Liver (tissue), 3 donors: ENCODE measurements around the gene AP1M2.

Experiments used
- EGR1 ChIP-seq, 2 donors: IDR thresholded peaks; 2 replicates each; pipeline ENCODE4 v1.6.1; 2016 to 2018; ENCODE audit warnings: antibody characterized with exemption in 2 of 2, low read depth in 2 of 2
- FOXA1 ChIP-seq: IDR thresholded peaks from 2 replicates; pipeline ENCODE4 v1.6.1; 2016; ENCODE audit warnings: antibody characterized with exemption
- RAD21 ChIP-seq, 2 donors: IDR thresholded peaks; 2 replicates each; pipeline ENCODE4 v1.6.1; 2016; ENCODE audit warnings: antibody characterized with exemption in 2 of 2, mild to moderate bottlenecking in 2 of 2
- SP1 ChIP-seq: IDR thresholded peaks from 2 replicates; pipeline ENCODE4 v1.6.1; 2018; ENCODE audit warnings: antibody characterized with exemption, mild to moderate bottlenecking
- TAF1 ChIP-seq: conservative IDR thresholded peaks from 2 replicates; pipeline ENCODE4 v1.6.1; 2016; ENCODE audit warnings: antibody characterized with exemption, mild to moderate bottlenecking
- YY1 ChIP-seq: IDR thresholded peaks from 2 replicates; pipeline ENCODE4 v1.6.1; 2016; ENCODE audit warnings: antibody characterized with exemption, mild to moderate bottlenecking
- TF ChIP-seq, protein P1 (sequence below): fragments of 150-350 bp; IDR thresholded peaks from 2 replicates; pipeline ENCODE4 v1.5.1; 2017; ENCODE audit warnings: improper control_type of control experiment, low read depth, low read length; ENCODE audit not compliant: missing input control
- TF ChIP-seq, protein P2 (sequence below): IDR thresholded peaks from 2 replicates; pipeline ENCODE4 v1.6.1; 2016; ENCODE audit warnings: antibody characterized with exemption, mild to moderate bottlenecking
- donor health status: healthy.
- donor health status: healthy.

- TF ChIP-seq SP1 (no peak), YY1 (no peak), RAD21 (IDR thresholded peaks at IDR 0.05) (no peak), TAF1 (no peak), EGR1 (IDR thresholded peaks at IDR 0.05; ENCODE audit: low read depth in 2 of 2) (no peak), FOXA1 (no peak)
- TF ChIP-seq, protein P1, sequence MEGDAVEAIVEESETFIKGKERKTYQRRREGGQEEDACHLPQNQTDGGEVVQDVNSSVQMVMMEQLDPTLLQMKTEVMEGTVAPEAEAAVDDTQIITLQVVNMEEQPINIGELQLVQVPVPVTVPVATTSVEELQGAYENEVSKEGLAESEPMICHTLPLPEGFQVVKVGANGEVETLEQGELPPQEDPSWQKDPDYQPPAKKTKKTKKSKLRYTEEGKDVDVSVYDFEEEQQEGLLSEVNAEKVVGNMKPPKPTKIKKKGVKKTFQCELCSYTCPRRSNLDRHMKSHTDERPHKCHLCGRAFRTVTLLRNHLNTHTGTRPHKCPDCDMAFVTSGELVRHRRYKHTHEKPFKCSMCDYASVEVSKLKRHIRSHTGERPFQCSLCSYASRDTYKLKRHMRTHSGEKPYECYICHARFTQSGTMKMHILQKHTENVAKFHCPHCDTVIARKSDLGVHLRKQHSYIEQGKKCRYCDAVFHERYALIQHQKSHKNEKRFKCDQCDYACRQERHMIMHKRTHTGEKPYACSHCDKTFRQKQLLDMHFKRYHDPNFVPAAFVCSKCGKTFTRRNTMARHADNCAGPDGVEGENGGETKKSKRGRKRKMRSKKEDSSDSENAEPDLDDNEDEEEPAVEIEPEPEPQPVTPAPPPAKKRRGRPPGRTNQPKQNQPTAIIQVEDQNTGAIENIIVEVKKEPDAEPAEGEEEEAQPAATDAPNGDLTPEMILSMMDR: no peak
- TF ChIP-seq, protein P2, sequence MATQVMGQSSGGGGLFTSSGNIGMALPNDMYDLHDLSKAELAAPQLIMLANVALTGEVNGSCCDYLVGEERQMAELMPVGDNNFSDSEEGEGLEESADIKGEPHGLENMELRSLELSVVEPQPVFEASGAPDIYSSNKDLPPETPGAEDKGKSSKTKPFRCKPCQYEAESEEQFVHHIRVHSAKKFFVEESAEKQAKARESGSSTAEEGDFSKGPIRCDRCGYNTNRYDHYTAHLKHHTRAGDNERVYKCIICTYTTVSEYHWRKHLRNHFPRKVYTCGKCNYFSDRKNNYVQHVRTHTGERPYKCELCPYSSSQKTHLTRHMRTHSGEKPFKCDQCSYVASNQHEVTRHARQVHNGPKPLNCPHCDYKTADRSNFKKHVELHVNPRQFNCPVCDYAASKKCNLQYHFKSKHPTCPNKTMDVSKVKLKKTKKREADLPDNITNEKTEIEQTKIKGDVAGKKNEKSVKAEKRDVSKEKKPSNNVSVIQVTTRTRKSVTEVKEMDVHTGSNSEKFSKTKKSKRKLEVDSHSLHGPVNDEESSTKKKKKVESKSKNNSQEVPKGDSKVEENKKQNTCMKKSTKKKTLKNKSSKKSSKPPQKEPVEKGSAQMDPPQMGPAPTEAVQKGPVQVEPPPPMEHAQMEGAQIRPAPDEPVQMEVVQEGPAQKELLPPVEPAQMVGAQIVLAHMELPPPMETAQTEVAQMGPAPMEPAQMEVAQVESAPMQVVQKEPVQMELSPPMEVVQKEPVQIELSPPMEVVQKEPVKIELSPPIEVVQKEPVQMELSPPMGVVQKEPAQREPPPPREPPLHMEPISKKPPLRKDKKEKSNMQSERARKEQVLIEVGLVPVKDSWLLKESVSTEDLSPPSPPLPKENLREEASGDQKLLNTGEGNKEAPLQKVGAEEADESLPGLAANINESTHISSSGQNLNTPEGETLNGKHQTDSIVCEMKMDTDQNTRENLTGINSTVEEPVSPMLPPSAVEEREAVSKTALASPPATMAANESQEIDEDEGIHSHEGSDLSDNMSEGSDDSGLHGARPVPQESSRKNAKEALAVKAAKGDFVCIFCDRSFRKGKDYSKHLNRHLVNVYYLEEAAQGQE: no peak
Observed at GRCh38 chr19:10543059-10543419, 44.1 kb downstream of the AP1M2 start.
